ENCODE measurements around the gene LRRC23. TPM values are rescaled to one million over a fixed set of nuclear protein-coding genes. Genes with fewer than 3 reads are reported as not detected.

LRRC23 gene
- total RNA-seq, 4 donors from 2014 or later: 6.2 to 12.1 (median 7.4) TPM

DNA sequence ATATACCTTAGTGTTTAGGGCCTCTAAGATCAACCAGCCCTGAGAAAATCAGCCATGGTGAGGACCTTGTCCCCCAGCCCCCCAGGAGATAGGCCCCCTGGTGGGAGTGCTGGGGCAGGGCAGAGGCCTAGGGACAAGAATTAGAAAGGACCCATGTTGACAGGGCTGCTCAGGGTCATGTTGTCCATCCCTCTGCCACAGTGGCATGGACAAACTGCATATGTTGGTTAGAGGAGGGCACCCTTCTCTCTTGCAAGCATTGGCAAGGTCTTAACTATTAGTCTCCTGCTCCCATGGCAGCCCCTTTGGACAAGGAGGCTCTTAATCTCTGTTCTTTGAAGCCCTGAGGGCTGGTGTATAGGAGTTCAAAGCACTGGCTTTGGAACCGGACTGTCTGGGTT lies 45.8 kb downstream of the LRRC23 start:
- ATAC-seq (ENCODE audit: low FRiP score) (no peak), DNase-seq (ENCODE audit: low spot score) (no peak)
- TF ChIP-seq, protein P1, sequence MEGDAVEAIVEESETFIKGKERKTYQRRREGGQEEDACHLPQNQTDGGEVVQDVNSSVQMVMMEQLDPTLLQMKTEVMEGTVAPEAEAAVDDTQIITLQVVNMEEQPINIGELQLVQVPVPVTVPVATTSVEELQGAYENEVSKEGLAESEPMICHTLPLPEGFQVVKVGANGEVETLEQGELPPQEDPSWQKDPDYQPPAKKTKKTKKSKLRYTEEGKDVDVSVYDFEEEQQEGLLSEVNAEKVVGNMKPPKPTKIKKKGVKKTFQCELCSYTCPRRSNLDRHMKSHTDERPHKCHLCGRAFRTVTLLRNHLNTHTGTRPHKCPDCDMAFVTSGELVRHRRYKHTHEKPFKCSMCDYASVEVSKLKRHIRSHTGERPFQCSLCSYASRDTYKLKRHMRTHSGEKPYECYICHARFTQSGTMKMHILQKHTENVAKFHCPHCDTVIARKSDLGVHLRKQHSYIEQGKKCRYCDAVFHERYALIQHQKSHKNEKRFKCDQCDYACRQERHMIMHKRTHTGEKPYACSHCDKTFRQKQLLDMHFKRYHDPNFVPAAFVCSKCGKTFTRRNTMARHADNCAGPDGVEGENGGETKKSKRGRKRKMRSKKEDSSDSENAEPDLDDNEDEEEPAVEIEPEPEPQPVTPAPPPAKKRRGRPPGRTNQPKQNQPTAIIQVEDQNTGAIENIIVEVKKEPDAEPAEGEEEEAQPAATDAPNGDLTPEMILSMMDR (IDR thresholded peaks at IDR 0.05): no peak

DNA sequence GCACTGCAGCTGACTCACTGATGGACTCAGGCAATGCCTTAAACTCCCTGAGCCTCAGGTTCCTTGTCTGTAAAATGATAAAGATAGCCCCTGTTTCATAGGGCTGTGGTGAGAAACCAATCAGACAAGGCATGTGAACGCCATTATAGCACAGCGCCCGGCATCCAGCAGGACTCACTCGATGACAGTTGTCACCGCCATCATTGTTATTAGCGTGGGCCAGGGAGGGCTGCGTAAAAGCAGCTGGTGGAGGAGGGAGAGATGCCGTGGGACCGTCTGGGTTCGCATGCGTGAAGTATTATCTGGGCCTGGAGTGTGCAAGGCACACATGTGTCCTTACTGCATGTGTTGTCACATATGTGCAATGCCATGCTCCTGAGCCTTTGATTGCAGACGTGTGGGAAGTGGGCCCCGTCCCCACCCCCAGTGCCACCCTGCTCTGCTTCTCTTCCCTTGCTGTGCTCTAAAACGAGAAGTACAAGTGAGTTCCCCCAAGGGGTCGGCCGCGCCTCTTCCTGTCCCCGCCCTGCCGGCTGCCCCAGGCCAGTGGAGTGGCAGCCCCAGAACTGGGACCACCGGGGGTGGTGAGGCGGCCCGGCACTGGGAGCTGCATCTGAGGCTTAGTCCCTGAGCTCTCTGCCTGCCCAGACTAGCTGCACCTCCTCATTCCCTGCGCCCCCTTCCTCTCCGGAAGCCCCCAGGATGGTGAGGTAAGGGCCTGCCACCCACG lies 46.4 kb downstream of the LRRC23 start, which contains the start of gene PTPN6:
Gene PTPN6, plus strand, starts transcription at position 546 of the 730 bp plus-strand sequence. Its CDS starts 157 bp downstream, at position 703.
- TF ChIP-seq, protein P1 (IDR thresholded peaks at IDR 0.05): no peak
- DNase-seq (ENCODE audit: low spot score) (no peak), ATAC-seq (ENCODE audit: low FRiP score) (no peak)

DNA sequence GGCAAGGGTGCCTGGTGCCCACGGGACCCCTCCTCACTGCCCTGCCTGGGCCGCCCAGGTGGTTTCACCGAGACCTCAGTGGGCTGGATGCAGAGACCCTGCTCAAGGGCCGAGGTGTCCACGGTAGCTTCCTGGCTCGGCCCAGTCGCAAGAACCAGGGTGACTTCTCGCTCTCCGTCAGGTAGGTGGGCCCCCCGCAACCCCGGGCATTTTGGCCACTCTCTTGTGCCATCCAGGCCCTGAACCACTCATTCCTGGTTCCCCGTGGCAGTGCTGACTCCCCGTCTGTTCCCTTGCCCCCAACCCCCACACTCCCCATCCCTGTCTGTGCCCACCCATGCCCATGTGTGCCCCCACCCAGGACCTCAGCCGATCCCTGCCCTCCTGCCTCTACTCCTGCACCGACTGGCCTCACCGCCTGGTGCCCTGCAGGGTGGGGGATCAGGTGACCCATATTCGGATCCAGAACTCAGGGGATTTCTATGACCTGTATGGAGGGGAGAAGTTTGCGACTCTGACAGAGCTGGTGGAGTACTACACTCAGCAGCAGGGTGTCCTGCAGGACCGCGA lies 47.0 kb downstream of the LRRC23 start:
- DNase-seq (ENCODE audit: low spot score) (no peak), ATAC-seq (ENCODE audit: low FRiP score) (no peak)
- TF ChIP-seq, protein P1 (IDR thresholded peaks at IDR 0.05): no peak

DNA sequence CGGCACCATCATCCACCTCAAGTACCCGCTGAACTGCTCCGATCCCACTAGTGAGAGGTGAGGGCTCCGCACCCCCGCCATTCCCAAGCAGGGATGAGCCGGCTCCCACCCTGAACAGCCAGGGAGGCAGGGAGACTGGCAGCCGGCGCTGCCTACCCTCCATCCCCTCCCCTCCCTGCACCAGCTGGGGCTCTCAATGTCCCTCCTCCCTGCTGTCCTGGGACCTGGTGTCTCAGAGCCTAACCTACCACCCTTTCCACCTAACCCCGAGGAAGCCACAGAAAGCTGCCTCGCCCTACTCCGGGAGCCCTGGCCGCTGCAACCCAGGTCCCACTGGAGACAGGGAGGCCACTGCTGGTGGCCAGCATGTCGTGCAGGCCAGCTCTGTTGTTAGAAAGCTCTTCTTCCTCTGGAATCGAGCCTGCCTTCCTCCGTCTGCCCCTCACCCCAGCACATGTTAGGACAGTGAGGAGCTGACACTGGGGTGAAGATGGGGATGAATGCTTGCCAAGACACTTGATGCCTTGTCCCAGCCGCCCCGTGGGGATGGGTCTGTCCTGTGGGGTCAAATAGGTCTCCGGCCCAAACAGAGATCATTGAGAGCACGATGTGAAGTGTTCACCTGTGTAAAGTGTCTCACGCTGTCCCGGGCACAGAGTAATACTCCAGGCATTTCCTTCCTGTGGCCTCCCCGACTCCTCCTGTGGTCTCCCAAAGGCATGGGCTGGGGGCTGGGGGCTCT lies 47.7 kb downstream of the LRRC23 start:
- DNase-seq (ENCODE audit: low spot score) (no peak), ATAC-seq (ENCODE audit: low FRiP score) (no peak)
- TF ChIP-seq, protein P1 (IDR thresholded peaks at IDR 0.05): no peak

DNA sequence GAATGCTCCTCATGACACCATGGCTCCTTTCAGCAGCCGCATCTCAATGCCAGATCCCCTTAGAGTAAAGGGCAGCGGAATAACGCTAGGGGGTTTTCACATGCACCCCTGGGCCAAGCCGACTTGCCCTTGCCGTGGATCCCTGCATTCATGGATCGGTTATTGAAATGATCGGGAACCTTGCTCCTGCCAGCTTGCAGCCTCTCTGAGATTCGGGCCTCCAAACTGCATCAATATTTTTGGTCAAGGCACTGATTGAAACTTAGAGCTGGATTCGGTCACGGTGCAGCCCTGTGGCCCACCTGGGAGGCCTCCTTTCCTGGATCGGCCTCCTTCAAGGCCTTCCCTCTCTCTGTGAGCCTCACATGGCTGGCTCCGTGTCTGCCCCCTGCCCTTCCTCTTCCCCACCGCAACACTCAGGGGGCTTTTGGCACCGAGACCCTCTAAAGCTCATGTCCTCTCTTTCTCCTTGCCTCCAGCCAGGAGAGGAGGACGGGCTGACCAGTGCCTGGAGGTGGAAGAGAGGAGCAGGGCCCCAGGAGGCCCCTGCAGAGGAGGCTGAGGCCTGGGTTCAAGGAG lies 48.3 kb downstream of the LRRC23 start:
- TF ChIP-seq, protein P1 (IDR thresholded peaks at IDR 0.05): no peak
- DNase-seq (ENCODE audit: low spot score): no peak
- no peak for ATAC-seq (ENCODE audit: low FRiP score)

DNA sequence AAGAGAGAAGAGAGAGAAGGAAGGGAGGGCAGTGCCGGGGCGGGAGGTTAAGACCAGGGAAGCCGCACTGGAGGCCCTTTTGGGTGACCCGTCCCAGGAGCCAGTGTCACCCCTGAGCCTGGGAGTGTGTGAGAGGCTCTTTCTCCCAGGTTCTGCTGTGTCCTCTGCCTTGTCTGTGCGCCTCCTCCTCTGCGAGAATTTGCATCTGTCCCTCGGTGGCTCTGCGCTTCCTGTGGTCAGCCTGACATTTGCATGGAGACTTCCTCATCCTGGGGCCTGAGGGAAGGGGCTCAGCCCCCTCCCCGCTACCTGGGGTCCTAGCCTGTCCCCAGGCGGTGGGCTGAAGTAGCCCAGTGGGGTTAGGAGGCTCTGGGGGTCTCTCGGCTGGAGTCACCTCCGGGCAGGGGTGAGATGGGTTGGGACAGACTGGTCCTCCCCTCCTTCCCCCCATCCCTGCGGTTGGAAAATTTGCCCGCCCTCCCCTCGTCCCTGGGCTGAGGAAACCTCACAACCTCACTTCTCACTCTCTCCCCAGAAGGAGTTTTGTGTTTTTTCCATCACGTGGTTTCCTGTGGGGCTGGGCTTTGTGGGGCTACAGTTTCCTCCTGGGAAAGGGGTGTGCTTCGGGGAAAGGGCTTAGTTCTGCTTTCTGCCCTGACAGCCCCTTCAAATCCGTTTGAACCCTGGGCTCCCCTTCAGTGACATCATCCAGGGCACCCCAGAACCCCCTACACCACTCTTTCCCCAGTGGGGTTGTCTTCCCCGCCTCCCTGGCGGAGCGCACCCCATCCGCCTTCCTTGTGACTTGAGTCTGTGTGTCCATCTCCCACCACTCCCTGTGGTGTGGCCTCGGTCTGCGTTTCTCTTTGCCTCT lies 49.1 kb downstream of the LRRC23 start:
- ATAC-seq (ENCODE audit: low FRiP score): no peak
- TF ChIP-seq, protein P1 (IDR thresholded peaks at IDR 0.05): no peak
- DNase-seq (ENCODE audit: low spot score): no peak

Data from omental fat pad (tissue), 4 donors.